ENCODE results near the gene GPR87.

Gene GPR87

DNA sequence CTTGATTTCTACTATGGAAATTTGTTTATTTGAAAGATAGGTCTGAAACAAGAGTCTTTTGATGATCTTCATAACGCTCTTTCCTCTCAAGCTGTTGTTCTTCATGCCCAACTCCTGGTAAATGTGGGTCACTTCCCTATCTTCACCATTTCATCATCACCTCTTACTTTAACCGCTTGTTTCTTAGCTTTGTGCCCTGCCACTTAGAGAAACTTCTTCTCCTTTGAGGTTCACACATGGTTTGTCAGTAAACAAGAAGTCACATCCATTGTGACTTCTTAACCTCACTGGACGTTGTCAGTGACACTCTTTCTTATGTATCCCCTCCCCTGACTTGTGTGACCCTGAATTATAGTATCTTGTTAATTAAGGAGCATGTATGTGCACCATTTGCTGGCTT is 29.7 kb upstream of the GPR87 start:
- Histone ChIP-seq H3K27me3 (no peaks in the 10 kb centered on the region), H4K20me1 (no peaks in the 10 kb centered on the region), H3K27ac (peak overlapping the region in 8 of 11 experiments; percentile 46 to 89 (median 74); a peak in 15 of 22 replicates), H3K4me3 (no peak overlapping the region), H3K4me1 (peaks cover 3 to 62% (median 48%) of the 10 kb centered on the region in 10 experiments; a peak in 18 of 20 replicates), H3K4me2 (peak overlapping the region in 8 of 11 experiments; percentile 0 to 90 (median 74); a peak in 14 of 22 replicates), H3K36me3 (no peaks in the 10 kb centered on the region), H3K9ac (peak overlapping the region in 6 of 11 experiments; percentile 0 to 65 (median 40); a peak in 6 of 22 replicates), H3K9me3 (replicated peaks in 1 of 11) (no peaks in the 10 kb centered on the region)
- no peak for TF ChIP-seq Cebpa-rat (IDR thresholded peaks at IDR 0.05)

DNA sequence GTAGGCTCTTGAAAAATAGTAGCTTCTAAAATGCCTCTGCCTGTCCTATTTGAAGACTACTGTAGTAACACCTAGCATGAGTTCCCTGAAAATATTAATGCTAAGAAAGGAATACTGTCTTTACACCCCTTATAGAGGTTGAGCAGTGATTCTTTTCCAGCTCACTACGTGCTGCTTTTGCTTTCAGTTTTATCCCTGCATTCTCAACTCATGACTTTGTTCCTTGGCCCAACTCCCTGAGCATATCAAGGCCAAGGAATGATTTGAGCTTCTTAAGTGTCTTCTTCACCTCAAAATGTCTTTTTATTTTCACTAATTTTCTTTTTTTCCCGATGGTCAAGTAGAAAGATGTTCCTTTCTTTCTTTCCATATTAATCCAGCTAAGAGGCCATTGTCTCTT is 29.2 kb upstream of the GPR87 start:
- Histone ChIP-seq H3K27me3 (no peaks in the 10 kb centered on the region), H3K9ac (peak overlapping the region in 5 of 11 experiments; percentile 0 to 65 (median 34); a peak in 5 of 22 replicates), H3K4me2 (peak overlapping the region in 8 of 11 experiments; percentile 0 to 90 (median 74); a peak in 14 of 22 replicates), H3K9me3 (replicated peaks in 1 of 11) (no peaks in the 10 kb centered on the region), H4K20me1 (no peaks in the 10 kb centered on the region), H3K4me1 (peaks cover 0 to 62% (median 44%) of the 10 kb centered on the region in 10 experiments; a peak in 15 of 20 replicates), H3K4me3 (no peak overlapping the region), H3K36me3 (no peaks in the 10 kb centered on the region), H3K27ac (peak overlapping the region in 8 of 11 experiments; percentile 27 to 89 (median 74); a peak in 15 of 22 replicates)
- TF ChIP-seq Cebpa-rat (IDR thresholded peaks at IDR 0.05): no peak

DNA sequence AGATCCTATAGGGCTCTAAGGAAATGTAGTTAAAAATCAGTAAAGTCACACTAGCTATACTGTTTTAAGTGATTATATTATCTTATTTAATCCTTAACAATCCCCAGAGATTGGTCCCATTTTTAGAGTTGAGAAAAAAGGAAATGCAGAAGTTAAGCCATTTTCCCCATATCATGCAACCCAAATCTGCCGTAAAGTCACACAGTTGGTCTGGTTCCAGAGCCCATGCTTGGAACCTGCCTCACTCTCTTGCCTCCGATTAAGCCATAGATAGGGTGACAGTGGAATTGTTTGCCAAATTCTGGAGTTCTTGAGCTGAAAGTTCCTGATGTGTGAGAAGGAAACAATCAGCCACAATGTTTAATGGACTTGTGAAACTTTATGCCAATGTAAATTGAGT is 15.1 kb upstream of the GPR87 start:
- H3K27me3 ChIP-seq: no peaks in the 10 kb centered on the region
- H3K4me2 ChIP-seq: peak overlapping the region in 7 of 11 experiments; percentile 37 to 90 (median 71); a peak in 12 of 22 replicates
- TF ChIP-seq Cebpa-rat (IDR thresholded peaks at IDR 0.05): no peak
- H3K27ac ChIP-seq: peak overlapping the region in 6 of 11 experiments; percentile 37 to 72 (median 69); a peak in 11 of 22 replicates
- H4K20me1 ChIP-seq: no peaks in the 10 kb centered on the region
- H3K9ac ChIP-seq: no peak overlapping the region
- no peaks in the 10 kb centered on the region for H3K36me3 ChIP-seq
- no peaks in the 10 kb centered on the region for H3K9me3 ChIP-seq (replicated peaks in 1 of 11)
- no peak overlapping the region for H3K4me3 ChIP-seq
- H3K4me1 ChIP-seq: peaks cover 0 to 66% (median 35%) of the 10 kb centered on the region in 10 experiments; a peak in 14 of 20 replicates

DNA sequence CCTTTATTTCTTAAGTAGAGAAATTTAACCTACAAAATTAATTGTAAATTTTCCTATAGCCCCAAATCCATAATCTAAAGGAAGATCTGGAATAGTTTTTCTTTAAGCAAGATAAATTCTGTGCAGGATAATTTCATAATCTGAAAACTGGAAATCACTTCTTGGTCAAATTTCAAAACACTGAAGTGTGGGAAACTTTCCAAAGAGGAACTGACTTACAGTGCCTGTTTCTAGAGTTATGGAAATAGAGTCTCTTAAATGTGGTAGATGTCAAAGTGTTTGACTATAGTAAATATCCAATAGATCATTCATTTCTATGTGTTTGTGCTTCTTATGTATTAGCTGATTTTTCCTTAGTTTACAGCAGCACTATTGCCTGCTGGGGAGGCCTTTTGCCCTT is 14.3 kb upstream of the GPR87 start:
- H3K9me3 ChIP-seq (replicated peaks in 1 of 11): no peaks in the 10 kb centered on the region
- no peak for TF ChIP-seq Cebpa-rat (IDR thresholded peaks at IDR 0.05)
- peak overlapping the region in 7 of 11 experiments; percentile 13 to 72 (median 68); a peak in 12 of 22 replicates for H3K27ac ChIP-seq
- H3K4me3 ChIP-seq: no peak overlapping the region
- peaks cover 0 to 74% (median 35%) of the 10 kb centered on the region in 10 experiments; a peak in 14 of 20 replicates for H3K4me1 ChIP-seq
- peak overlapping the region in 8 of 11 experiments; percentile 13 to 90 (median 70); a peak in 14 of 22 replicates for H3K4me2 ChIP-seq
- no peaks in the 10 kb centered on the region for H3K36me3 ChIP-seq
- no peaks in the 10 kb centered on the region for H4K20me1 ChIP-seq
- H3K27me3 ChIP-seq: no peaks in the 10 kb centered on the region
- peak overlapping the region in 1 of 11 experiments; percentile 47; a peak in 2 of 22 replicates for H3K9ac ChIP-seq

DNA sequence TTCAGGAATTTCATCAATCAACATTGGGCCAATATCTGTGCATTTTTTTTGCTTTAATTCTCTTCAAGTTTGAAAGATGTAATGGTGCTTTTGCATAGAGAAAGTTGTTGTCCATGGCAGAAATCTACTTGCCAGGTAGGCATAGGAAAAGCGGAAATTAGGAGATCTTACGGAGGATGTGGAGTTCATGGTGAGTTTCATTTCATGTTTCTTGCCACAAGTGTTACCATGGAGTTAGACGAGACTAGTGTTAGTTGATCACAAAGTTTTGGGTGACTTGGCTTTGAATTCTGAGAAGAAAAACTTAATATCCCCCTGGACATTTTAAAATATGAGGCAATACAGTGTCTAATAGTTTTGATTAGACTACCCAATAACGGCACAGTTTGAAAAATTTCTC is 13.8 kb upstream of the GPR87 start:
- Histone ChIP-seq H3K4me1 (peaks cover 0 to 79% (median 35%) of the 10 kb centered on the region in 10 experiments; a peak in 14 of 20 replicates), H3K9ac (no peak overlapping the region), H3K4me2 (peak overlapping the region in 5 of 11 experiments; percentile 49 to 90 (median 73); a peak in 9 of 22 replicates), H3K27me3 (no peaks in the 10 kb centered on the region), H3K9me3 (replicated peaks in 1 of 11) (no peaks in the 10 kb centered on the region), H3K36me3 (no peaks in the 10 kb centered on the region), H3K27ac (peak overlapping the region in 6 of 11 experiments; percentile 1 to 72 (median 62); a peak in 9 of 22 replicates), H4K20me1 (no peaks in the 10 kb centered on the region), H3K4me3 (no peak overlapping the region)
- TF ChIP-seq Cebpa-rat (IDR thresholded peaks at IDR 0.05): no peak

DNA sequence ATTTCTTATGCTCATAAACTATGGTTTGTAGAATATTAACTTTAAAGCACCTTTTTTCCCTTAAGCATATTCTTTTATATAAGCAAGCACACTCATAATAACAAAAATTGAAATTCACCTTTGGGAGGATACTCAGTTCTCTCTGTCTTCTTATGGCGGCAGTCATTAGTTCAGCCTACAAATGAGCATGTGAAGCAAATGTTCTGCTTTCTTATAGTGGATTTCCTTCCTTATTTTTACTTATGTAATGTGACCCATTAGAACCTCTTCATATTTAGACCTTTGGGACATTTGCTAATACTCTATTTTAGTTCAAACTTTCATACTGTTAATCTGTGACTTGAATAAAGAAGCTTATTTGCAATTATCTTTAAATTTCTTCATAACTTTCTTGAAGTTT is 12.7 kb upstream of the GPR87 start, which contains the start of gene P2RY13:
TSS of gene P2RY13 (minus strand) at position 187 of the 400 bp plus-strand sequence. CDS start at position 166, 21 bp downstream.
- TF ChIP-seq Cebpa-rat (IDR thresholded peaks at IDR 0.05): no peak
- Histone ChIP-seq H3K27ac (peak within 1 kb of the TSS in 6 of 11 experiments; percentile 29 to 72 (median 62); a peak in 10 of 22 replicates), H3K9me3 (replicated peaks in 1 of 11) (no peaks in the 10 kb centered on the region), H3K4me2 (peak within 1 kb of the TSS in 6 of 11 experiments; percentile 28 to 90 (median 71); a peak in 11 of 22 replicates), H4K20me1 (no peaks in the 10 kb centered on the region), H3K27me3 (no peaks in the 10 kb centered on the region), H3K4me3 (peak within 1 kb of the TSS in 4 of 10 experiments; percentile 18 to 51 (median 47); a peak in 9 of 20 replicates), H3K4me1 (peaks cover 0 to 84% (median 35%) of the 10 kb centered on the region in 10 experiments; a peak in 14 of 20 replicates), H3K36me3 (no peaks in the 10 kb centered on the region), H3K9ac (peak within 1 kb of the TSS in 4 of 11 experiments; percentile 17 to 57 (median 41); a peak in 5 of 22 replicates)

DNA sequence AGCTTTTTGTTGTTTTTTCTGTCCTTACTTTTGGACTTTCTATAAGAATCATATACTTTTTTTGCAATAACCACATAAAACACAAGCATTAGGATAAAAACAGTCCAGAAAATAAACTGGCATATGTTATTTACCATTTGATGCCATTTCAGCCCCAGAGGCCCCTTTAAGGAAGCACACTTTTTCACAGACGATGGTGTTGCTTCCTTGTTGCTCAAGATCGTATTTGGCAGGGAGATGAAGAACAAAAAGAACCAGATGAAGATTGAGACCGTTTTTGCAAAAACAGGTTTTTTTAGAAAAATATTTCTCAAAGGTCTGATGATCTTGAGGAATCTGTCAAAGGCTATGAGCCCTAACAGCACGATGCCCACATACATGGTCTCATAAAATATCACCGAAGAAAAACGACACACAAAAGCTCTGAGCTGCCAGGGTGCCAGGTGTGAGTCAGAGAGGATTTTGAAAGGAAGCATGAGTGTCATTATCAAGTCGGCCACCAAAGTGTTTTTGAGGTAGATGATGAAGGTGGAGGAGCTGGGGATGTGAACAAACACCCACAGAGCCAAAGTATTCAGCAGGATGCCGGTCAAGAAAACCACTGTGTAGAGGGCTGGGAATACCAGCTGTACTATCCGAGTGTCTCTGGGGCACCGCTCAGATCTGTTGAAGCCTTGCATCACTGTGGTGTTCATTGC is 11.8 kb upstream of the GPR87 start:
- Histone ChIP-seq H3K9me3 (replicated peaks in 1 of 11) (no peaks in the 10 kb centered on the region), H3K36me3 (no peaks in the 10 kb centered on the region), H4K20me1 (no peaks in the 10 kb centered on the region), H3K9ac (peak overlapping the region in 4 of 11 experiments; percentile 17 to 57 (median 41); a peak in 5 of 22 replicates), H3K27me3 (no peaks in the 10 kb centered on the region), H3K4me1 (peaks cover 0 to 84% (median 35%) of the 10 kb centered on the region in 10 experiments; a peak in 14 of 20 replicates), H3K4me3 (peak overlapping the region in 4 of 10 experiments; percentile 18 to 51 (median 47); a peak in 9 of 20 replicates), H3K4me2 (peak overlapping the region in 6 of 11 experiments; percentile 28 to 90 (median 71); a peak in 11 of 22 replicates), H3K27ac (peak overlapping the region in 6 of 11 experiments; percentile 29 to 68 (median 46); a peak in 10 of 22 replicates)
- no peak for TF ChIP-seq Cebpa-rat (IDR thresholded peaks at IDR 0.05)

DNA sequence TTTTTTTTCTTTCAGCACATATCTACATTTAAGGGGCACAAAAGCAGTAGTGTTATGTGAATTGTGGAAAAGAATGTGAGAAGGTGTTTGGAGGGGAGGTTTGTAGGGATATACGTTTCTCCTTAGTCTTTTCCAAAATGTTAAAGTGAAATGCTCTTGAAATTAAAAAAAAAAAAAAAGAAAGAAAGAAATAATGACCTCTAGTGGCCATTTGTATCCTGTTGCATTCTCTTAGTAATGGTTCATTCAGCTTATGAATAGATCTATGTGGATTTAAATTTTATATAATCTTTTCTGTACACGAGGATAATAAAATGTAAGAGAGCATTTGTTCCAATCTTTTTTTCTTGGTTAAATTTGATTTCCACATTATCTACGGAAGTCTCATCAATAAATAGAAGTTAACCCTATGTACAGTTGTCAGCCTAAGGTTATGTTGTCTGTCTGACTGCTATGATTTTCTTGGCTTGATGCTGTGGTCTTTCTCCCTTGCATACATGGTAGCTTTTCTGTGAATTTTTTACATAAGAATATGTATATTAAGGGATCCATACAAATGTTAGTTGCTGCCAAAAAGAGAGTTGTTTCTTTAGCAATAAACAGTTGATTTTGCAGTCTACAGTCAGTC is 11.1 kb upstream of the GPR87 start:
- no peaks in the 10 kb centered on the region for H3K9me3 ChIP-seq (replicated peaks in 1 of 11)
- no peak for TF ChIP-seq Cebpa-rat (IDR thresholded peaks at IDR 0.05)
- peak overlapping the region in 4 of 11 experiments; percentile 17 to 57 (median 41); a peak in 4 of 22 replicates for H3K9ac ChIP-seq
- peak overlapping the region in 6 of 11 experiments; percentile 28 to 90 (median 71); a peak in 11 of 22 replicates for H3K4me2 ChIP-seq
- H3K36me3 ChIP-seq: no peaks in the 10 kb centered on the region
- no peaks in the 10 kb centered on the region for H4K20me1 ChIP-seq
- peak overlapping the region in 4 of 10 experiments; percentile 18 to 51 (median 47); a peak in 7 of 20 replicates for H3K4me3 ChIP-seq
- peak overlapping the region in 6 of 11 experiments; percentile 30 to 68 (median 46); a peak in 9 of 22 replicates for H3K27ac ChIP-seq
- H3K27me3 ChIP-seq: no peaks in the 10 kb centered on the region
- peaks cover 0 to 78% (median 34%) of the 10 kb centered on the region in 10 experiments; a peak in 14 of 20 replicates for H3K4me1 ChIP-seq

All from BLaER1 treated with 17β-estradiol and CSF1 and Interleukin-3, amounts not matched to agents 10 nM and 100 nM (cell line).